GM12874 (cell line): ENCODE results near the gene PDK3.

ENCODE experiments used
- TF ChIP-seq, protein P1 (sequence below): IDR thresholded peaks from 2 replicates; pipeline ENCODE4 v1.5.1; 2011; ENCODE audit warnings: low read depth, mild to moderate bottlenecking, control low read depth, low read length, moderate library complexity; ENCODE audit not compliant: insufficient read depth

PDK3 gene

DNA sequence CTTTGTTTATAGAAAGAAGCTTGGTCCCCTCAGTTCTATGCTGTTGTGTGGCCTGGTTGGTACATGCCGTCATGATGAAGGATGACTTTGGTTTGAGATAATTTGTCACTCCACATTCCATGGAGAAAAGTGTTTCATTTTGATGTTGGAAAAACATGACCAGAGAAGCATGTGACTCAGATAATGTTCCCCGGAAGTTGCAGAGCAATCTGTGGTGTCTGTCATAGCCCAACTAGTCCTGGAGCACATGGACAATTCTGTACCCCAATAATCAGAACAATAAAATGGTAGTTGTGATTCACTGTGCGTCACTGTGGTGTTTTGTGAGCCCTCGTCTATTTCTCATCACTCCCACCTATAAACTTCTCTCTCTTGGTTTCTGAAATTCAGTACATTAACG is 85.1 kb downstream of the PDK3 start:
- TF ChIP-seq, protein P1, sequence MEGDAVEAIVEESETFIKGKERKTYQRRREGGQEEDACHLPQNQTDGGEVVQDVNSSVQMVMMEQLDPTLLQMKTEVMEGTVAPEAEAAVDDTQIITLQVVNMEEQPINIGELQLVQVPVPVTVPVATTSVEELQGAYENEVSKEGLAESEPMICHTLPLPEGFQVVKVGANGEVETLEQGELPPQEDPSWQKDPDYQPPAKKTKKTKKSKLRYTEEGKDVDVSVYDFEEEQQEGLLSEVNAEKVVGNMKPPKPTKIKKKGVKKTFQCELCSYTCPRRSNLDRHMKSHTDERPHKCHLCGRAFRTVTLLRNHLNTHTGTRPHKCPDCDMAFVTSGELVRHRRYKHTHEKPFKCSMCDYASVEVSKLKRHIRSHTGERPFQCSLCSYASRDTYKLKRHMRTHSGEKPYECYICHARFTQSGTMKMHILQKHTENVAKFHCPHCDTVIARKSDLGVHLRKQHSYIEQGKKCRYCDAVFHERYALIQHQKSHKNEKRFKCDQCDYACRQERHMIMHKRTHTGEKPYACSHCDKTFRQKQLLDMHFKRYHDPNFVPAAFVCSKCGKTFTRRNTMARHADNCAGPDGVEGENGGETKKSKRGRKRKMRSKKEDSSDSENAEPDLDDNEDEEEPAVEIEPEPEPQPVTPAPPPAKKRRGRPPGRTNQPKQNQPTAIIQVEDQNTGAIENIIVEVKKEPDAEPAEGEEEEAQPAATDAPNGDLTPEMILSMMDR = no peak

DNA sequence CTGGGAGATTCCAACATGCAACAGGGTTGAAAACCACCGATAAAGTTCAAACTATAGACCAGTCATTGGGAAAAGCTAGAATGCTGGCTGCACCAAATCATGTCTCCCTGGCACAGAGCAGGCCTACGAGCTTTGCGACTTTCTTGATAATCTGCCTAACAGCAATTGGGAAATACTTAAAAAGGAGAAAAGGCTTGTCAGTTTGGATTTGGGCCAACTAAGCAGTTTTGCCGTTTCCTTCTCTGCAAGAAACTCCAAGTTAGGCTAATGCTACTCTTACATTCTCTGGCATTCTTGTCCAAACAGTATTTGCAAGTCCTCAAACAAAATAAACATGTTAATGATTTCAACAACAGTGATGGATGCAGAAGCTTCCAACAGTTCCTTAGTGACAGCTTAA is 87.9 kb downstream of the PDK3 start:
- TF ChIP-seq, protein P1 = no peak

DNA sequence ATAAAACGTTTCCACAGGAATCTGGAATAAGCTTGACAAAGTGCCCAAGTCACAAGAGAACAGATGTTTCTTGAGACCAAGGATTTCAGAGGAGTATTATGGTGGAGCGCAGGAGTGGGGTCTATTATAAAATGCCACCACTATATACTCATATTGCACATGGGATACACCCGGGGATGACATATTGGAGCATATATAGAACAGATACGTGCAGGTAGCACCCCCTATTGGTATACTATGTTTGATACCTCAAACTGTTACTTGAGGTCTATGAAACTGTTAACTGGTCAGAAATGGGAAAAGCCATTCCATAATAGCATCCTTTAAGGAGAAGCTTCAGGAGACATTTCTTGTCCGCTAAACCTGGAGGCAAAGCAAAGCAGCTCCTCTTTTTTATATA is 96.0 kb downstream of the PDK3 start:
- TF ChIP-seq, protein P1 = peak; percentile 13; the same call in 1 of the 2 replicates

DNA sequence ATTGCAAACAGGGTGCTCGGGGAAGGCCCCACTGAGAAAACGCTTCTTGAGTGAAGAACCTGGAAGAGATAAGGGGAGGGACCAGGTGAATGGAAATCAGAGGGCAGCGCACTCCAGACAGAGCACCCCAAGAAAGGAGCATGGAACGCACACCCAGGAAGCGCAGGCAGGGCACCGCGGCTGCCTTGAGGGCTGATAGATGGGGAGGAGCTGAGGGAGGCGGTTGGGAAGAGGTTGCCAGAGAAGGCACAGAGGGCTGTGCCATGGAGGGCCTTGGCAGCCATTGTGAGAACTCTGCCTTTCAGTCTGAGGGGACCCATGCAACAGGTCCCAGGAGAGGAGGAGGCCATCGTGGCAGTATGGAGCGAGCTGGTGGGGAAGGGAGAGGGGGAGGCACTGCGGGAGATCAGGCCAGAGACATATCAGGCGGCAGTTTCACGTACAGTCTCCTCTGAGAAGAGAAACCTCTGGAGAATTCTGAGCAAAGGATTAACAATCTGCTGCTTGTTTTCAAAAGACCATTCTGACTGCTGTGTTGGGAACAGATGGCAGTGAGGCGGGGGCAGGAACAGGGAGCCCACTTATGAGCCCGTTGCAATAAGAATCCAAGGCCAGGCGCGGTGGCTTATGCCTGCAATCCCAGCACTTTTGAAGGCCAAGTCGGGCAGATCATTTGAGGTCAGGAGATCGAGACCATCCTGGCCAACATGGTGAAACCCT is 98.4 kb downstream of the PDK3 start:
- TF ChIP-seq, protein P1 = no peak

DNA sequence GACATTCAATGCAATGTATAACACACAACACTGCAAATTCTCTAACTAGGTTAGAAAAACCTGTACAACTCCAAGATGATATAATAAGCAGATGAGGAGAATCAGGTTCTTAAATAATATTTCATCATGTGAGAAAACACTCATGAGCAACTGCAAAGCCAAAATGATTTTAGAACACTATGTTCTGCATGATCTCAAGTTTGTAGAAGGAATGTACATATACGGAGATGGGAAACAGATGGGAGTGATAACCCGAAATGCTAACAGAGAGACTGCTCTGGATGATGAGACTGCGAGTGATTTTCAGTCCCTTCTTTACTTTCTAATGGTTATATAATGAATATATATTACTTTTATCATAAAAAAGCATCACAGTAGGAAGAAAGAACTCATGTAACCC is 101.2 kb downstream of the PDK3 start:
- TF ChIP-seq, protein P1 = no peak

DNA sequence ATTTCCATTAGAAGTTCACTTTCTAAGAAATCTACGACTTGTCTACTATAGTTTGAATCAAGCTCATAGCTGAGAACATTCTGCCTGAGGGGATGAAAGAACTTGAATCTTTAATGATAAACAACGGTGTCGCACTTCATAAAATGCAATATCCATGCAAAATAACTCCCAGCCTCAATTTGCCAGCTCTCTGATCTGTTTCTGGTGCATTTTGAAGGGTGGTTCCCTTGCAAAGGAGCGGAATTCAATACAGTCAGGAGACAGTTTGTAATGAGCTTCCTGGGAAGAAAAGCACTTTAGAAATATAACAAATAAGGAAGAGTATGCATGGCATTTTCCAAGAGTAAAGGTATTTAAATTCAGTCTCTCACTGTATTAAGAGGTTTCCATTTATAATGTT is 102.1 kb downstream of the PDK3 start:
- TF ChIP-seq, protein P1 = no peak

DNA sequence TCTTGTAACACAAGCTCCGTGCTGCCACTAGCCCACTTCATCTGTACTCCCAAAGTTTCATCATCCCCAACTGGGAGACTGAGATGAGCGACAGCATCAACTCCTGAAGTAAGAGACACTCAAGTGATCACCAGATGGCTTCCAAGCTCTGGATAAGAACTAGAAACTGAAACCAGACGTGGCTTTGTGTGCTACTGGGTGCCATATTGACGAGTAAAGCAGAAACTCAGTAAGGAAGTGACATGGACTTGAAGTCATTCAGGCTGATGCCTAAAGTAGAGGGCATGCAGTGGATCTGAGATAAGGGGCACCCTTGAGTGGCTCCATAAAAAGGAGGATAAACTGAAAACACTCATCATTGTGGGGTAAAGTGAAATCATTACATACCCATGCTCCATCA is 109.7 kb downstream of the PDK3 start:
- TF ChIP-seq, protein P1 = no peak
